Uterus (tissue), 4 donors: ENCODE data around the gene CBLN3. TPM values are rescaled to one million over a fixed set of nuclear protein-coding genes. Genes with fewer than 3 reads are reported as not detected.
A peak's percentile ranks its signal among the peaks of the same experiment; 100 is the strongest.
"Not testable (repeated sequence)": the region's sequence is repeated elsewhere in the genome, so short reads cannot be mapped to it uniquely, and the experiment has no call there.

Source experiments
- DNase-seq, 2 donors: peaks; one replicate each; pipeline ENCODE4 v3.0.0-alpha.2; 2019 to 2020
- H3K27ac ChIP-seq, 2 donors: fragments of 200-600 bp; sonication (generic); 1 replicate in 1 of 2; 2 replicates in 1 of 2; pipeline ENCODE4 v1.5.1; 2016 to 2018
- H3K27me3 ChIP-seq, 2 donors: fragments of 200-600 bp; sonication (generic); one replicate each; pipeline ENCODE4 v1.5.1; 2018 to 2019; ENCODE audit warnings: control low read depth in 1 of 2
- H3K36me3 ChIP-seq, 2 donors: fragments of 200-600 bp; sonication (generic); one replicate each; pipeline ENCODE4 v1.5.1; 2019; ENCODE audit warnings: control low read depth in 1 of 2
- H3K4me1 ChIP-seq, 2 donors: fragments of 200-600 bp; sonication (generic); one replicate each; pipeline ENCODE4 v1.5.1; 2018 to 2019; ENCODE audit warnings: control low read depth in 1 of 2
- H3K4me3 ChIP-seq, 2 donors: fragments of 200-600 bp; sonication (generic); 1 replicate in 1 of 2; 2 replicates in 1 of 2; pipeline ENCODE4 v1.5.1; 2018 to 2019; ENCODE audit warnings: mild to moderate bottlenecking in 1 of 2
- H3K9me3 ChIP-seq, 2 donors: fragments of 200-600 bp; sonication (generic); one replicate each; pipeline ENCODE4 v1.5.1; 2019; ENCODE audit warnings: control low read depth in 1 of 2
- POLR2A ChIP-seq, 2 donors: fragments of 450-650 bp; IDR thresholded peaks; one replicate each; pipeline ENCODE4 v1.6.1; 2016; ENCODE audit warnings: antibody characterized with exemption in 2 of 2, mild to moderate bottlenecking in 1 of 2, moderate library complexity in 1 of 2
- intact Hi-C: fragments of 100-400 bp; cut with DNase I; formaldehyde crosslinking; loops from one replicate; pipeline ENCODE4 v1.15.1; 2023; ENCODE audit warnings: low total_unique reads
- total RNA-seq, 4 donors: library from RNA; depleted of rRNA in 3 of 4; stranded (reverse); fragments of >200 nt in 3 of 4; gene quantifications; one replicate each; pipeline versions ENCODE4 v1.1.0 to v1.2.4, GENCODE V29; 2014 to 2023
- TF ChIP-seq, protein P1 (sequence below), 4 experiments: fragments of 200-600 bp in 2 of 4; fragments of 450-650 bp in 2 of 4; sonication (generic) in 2 of 4; IDR thresholded peaks; one replicate each; pipeline ENCODE4 v1.5.1; 2016 to 2019; ENCODE audit warnings: antibody characterized with exemption in 4 of 4, mild to moderate bottlenecking in 2 of 4, moderate library complexity in 1 of 4
- donor health status: DM: yes; HTN: yes; CAD: no.

The CBLN3 gene
- 1 to 10 TPM in 3 of 4 donors, not detected in 1; 1.3 to 3.3 (median 3.2) TPM for total RNA-seq

DNA sequence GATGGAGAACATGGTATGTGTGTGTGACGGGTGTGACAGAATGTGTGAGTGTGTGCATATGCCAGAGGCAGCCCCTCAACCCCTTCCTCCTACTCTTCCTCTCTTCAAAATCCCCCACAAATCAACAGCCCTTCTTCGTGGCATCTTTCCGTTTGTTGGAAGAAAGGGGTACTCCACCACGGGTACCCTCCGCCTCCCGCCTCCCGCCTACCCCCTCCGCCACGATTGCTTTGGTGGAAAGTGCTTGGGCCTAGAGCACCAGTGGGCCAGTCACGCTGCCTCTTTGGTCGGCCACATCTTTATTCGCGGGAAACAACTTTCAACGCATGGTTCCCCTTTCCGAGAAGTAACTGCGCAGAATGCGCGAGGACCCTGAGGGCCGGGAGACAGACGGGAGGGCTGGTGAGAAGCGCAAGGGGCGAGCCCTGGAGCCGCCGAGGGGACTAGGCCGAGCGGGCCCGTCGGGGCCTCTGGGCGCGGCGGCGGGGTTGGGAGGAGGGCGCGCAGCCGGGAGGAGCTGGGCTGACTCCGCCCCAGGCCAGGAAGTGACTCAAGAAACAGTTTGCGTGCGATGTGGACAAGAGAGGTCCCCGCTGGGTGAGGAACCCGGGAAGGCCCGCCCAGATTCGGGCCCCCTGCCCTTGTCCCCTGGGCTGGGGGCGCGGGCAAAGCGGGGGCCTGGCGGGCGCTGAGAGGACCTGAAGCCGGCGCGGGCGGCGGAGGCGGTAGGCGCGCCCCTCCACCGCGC, at the start of gene CBLN3, which contains the start of gene KHNYN:
Gene CBLN3, minus strand, starts transcription at position 274 of the 748 bp plus-strand sequence. CDS start 614 bp downstream, outside the sequence.
Gene KHNYN, plus strand, starts transcription at position 560 of the 748 bp plus-strand sequence. CDS start 777 bp downstream, outside the sequence.
- intact Hi-C loops, result loop anchor here (5.0 to 10.0 kb wide), 3 partner anchors 62 to 195 kb away; partner anchors contain the start of genes ADCY4, GMPR2, NEDD8 and NFATC4
- Histone ChIP-seq H3K36me3 (no peaks in the 10 kb centered on the region), H3K4me1 (peaks cover 0 to 11% of the 10 kb centered on the region in 2 donors), H3K27ac (peak within 1 kb of the TSS; percentile 85 to 95), H3K4me3 (peak within 1 kb of the TSS; percentile 62 to 82), H3K9me3 (no peaks in the 10 kb centered on the region), H3K27me3 (no peaks in the 10 kb centered on the region)
- TF ChIP-seq, protein P1, sequence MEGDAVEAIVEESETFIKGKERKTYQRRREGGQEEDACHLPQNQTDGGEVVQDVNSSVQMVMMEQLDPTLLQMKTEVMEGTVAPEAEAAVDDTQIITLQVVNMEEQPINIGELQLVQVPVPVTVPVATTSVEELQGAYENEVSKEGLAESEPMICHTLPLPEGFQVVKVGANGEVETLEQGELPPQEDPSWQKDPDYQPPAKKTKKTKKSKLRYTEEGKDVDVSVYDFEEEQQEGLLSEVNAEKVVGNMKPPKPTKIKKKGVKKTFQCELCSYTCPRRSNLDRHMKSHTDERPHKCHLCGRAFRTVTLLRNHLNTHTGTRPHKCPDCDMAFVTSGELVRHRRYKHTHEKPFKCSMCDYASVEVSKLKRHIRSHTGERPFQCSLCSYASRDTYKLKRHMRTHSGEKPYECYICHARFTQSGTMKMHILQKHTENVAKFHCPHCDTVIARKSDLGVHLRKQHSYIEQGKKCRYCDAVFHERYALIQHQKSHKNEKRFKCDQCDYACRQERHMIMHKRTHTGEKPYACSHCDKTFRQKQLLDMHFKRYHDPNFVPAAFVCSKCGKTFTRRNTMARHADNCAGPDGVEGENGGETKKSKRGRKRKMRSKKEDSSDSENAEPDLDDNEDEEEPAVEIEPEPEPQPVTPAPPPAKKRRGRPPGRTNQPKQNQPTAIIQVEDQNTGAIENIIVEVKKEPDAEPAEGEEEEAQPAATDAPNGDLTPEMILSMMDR (IDR thresholded peaks at IDR 0.05), result peak in 1 of 4 experiments; percentile 32
- peak; percentile 84 to 97 for TF ChIP-seq POLR2A (IDR thresholded peaks at IDR 0.05)
- peak; percentile 91 to 94 for DNase-seq

DNA sequence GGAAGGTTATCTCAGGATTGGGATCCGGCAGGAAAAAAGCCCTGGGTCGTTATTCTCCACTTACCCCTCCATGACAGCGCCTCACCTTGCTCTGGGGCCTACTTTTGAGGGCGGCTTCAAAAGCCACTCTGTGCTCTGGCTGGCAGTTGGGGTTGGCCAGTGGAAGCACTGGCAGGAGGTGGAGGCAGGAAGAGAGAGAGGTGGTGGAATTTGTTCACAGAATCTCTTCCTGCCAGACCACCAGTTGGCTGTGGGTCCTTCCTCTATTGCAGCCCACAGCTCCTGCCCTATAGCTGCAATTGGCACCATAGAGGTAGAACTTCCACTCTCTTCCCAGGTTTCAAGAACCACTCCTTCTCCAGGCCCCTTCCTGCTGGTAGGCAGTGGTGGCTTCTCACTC, 45.8 kb upstream of the CBLN3 start:
- no peak for DNase-seq
- H3K27me3 ChIP-seq, result no peaks in the 10 kb centered on the region
- intact Hi-C loops, result no loop called here
- no peaks in the 10 kb centered on the region for H3K4me1 ChIP-seq
- H3K36me3 ChIP-seq, result no peaks in the 10 kb centered on the region
- no peak for TF ChIP-seq POLR2A (IDR thresholded peaks at IDR 0.05)
- TF ChIP-seq, protein P1 (IDR thresholded peaks at IDR 0.05), result no peak
- H3K4me3 ChIP-seq, result no peak overlapping the region
- no peak overlapping the region for H3K27ac ChIP-seq
- H3K9me3 ChIP-seq, result no peaks in the 10 kb centered on the region

DNA sequence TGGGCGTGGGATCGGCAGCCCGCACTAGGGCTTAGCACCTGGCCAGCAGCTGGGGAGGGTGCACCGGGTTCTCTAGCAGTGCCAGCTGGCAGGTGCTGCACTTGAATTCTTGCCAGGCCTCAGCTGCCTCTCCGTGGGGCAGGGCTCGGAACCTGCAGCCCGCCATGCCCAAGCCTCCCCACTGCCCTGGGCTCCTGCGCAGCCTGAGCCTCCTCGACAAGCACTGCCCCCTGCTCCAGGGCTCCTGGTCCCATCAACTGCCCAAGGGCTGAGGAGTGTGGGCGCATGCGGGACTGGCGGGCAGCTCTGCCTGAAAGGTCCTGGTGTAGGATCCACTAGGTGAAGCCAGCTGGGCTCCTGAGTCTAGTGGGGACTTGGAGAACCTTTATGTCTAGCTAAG, 43.7 kb upstream of the CBLN3 start:
- Histone ChIP-seq H3K36me3 (no peaks in the 10 kb centered on the region), H3K27me3 (no peaks in the 10 kb centered on the region), H3K27ac (no peak overlapping the region), H3K4me1 (no peaks in the 10 kb centered on the region), H3K9me3 (no peaks in the 10 kb centered on the region), H3K4me3 (no peak overlapping the region)
- TF ChIP-seq POLR2A (IDR thresholded peaks at IDR 0.05), result no peak
- TF ChIP-seq, protein P1 (IDR thresholded peaks at IDR 0.05), result no peak
- intact Hi-C loops, result no loop called here
- no peak for DNase-seq

DNA sequence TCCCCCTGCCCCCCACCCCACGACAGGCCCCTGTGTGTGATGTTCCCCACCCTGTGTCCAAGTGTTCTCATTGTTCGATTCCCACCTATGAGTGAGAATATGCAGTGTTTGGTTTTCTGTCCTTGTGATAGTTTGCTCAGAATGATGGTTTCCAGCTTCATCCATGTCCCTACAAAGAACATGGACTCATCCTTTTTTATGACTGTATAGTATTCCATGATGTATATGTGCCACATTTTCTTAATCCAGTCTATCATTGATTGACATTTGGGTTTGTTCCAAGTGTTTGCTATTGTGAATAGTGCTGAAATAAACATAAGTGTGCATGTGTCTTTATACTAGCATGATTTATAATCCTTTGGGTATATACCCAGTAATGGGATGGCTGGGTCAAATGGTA, 41.0 kb upstream of the CBLN3 start:
- H3K27me3 ChIP-seq, H3K36me3 ChIP-seq, DNase-seq, H3K4me1 ChIP-seq, intact Hi-C loops, H3K9me3 ChIP-seq, H3K27ac ChIP-seq, H3K4me3 ChIP-seq: not testable (repeated sequence)

DNA sequence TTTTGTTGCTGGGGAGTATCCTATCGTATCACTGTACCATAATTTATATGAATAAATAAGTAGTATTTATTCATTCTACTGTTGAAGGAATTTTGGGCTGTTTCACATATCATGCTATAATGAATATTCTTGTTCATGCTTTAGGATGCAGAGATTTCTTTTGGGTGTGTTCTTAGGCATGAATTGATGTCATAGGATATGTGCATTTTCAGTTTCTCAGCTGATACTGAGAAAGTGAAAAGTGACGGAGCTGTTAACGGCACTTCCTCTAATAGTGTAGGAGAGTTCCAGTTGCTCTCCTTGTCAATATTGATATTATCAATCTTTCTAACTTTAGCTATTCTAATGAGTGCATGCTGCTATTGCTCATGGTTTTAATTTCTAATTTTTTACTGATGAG, 36.3 kb upstream of the CBLN3 start:
- Histone ChIP-seq H3K4me3 (no peak overlapping the region), H3K4me1 (no peaks in the 10 kb centered on the region), H3K9me3 (no peaks in the 10 kb centered on the region), H3K36me3 (no peaks in the 10 kb centered on the region), H3K27ac (no peak overlapping the region), H3K27me3 (no peaks in the 10 kb centered on the region)
- DNase-seq, result no peak
- TF ChIP-seq POLR2A (IDR thresholded peaks at IDR 0.05), result no peak
- TF ChIP-seq, protein P1 (IDR thresholded peaks at IDR 0.05), result no peak
- intact Hi-C loops, result no loop called here
